HK-2 (cell line): ENCODE data around the gene SRGAP2C.
"Not testable (repeated sequence)": the region's sequence is repeated elsewhere in the genome, so short reads cannot be mapped to it uniquely, and the experiment has no call there.

Experiments
- DNase-seq: peaks from one replicate; pipeline ENCODE4 v3.0.0-alpha.2; 2018; ENCODE audit not compliant: unreplicated experiment

Gene SRGAP2C

GRCh38 chr1:121279548-121279898 is 94.7 kb downstream of the SRGAP2C start:
- not testable (repeated sequence) for DNase-seq

- DNase-seq, result not testable (repeated sequence)
Observed at GRCh38 chr1:121280699-121281317, 96.0 kb downstream of the SRGAP2C start.

DNA sequence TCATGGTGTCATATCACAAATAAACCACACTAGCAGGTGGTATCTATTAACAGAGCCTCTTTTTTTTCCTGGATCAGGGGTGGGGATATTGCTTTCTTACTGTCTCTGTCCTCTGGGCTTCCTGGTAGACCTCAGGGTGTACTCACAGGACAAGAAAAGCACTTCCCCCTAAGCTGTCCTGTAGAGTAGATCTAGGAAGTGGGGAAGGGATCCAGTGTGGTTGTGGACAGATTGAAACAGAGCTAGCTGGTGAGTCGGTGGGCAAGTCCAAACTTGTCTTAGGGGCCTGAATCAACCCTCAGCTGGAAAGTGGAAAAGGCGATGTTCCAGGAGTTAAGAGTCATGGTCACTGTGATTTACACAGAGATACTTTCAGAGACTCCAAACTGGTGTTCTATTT is 96.7 kb downstream of the SRGAP2C start:
- not testable (repeated sequence) for DNase-seq

DNA sequence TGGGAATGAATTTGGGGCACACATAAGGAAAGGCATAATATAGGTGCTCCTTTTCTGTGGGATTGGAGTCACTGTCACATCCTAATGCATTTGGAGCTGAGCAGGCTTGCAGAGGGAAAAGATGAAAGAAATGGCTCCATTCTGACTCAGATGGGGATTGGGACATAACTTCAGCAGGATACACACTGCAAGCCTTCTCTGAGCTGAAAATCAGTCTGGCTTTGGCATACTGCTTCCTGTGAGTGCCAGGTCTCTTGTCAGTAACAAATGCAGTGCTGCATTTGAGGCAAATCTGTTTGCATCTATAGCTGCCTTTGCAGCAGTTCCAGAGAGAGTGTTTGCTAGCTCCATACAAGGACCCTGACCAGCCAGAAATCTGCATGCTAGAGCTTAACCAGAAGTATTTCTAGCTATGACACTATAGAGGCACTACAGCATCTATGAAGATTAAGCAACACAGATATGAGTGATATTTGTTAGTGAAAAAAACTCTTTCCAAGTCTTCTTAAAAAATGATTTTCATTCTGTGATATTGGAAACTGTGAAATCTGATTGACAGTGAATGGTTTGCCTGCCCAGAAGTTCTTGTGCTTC is 98.9 kb downstream of the SRGAP2C start:
- DNase-seq, result not testable (repeated sequence)

GRCh38 chr1:121292590-121292989 is 107.8 kb downstream of the SRGAP2C start:
- not testable (repeated sequence) for DNase-seq

DNA sequence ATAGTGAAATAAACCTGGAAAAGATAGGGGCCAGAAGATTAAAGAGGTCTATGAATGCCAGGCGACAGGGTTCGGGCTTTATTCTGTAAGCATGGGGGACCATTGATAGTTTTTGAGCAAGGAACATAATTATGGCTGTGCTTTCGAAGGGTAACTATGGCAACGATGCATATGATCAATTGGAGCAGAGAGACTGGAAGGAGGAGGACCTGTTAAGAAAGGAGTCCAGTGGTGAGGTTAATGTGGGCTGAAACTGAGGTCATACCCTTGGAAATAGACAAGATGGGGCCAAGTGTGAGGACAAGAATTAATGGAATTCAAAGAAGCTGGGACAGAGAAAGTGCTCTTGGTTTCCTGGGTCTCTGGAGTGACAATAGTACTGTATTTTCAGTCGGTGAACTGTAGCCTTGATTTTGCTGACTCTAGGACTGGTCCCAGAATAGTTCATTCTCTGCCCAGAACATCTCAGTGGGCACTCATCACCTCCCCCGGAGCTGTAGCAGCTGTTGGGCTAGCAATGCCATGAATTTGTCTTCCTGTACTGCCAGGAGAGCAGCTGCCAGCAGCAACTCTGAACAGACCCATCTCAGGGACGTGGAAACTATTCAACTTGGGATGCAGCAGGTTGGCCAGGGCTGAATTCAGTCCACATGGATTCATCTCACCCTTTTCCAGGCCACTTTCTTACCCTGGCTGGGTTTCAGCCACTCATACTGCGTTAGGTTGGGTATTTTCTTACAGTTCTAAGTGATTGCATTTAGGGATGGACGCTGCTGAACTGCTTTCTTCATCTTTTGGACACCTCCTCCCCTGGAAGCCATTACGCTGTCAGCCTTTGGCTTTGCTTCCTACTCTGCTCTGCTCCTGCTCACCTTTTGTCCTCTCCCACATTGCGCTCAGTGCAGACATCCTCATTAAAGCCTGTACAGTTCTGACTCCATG is 108.8 kb downstream of the SRGAP2C start:
- not testable (repeated sequence) for DNase-seq

DNA sequence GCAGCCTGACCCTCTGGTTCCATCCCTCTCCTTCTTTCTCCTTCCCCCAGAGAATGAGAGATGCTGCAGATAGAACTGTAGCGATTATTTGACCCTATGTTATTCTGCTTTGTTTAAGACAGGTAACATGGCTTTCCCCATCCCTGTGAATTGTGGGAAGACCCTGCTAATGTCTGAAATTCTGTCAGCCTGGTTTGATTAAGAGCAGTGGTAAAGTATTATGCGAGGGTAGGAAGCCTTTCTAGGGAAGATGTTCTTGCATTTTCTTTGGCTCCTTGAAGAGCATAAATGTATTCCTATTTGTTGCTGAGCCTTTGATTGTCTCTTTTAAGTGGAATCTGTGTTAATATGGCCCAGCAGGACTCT is 109.4 kb downstream of the SRGAP2C start:
- not testable (repeated sequence) for DNase-seq

- not testable (repeated sequence) for DNase-seq
Observed at GRCh38 chr1:121296563-121296962, 111.8 kb downstream of the SRGAP2C start.

DNA sequence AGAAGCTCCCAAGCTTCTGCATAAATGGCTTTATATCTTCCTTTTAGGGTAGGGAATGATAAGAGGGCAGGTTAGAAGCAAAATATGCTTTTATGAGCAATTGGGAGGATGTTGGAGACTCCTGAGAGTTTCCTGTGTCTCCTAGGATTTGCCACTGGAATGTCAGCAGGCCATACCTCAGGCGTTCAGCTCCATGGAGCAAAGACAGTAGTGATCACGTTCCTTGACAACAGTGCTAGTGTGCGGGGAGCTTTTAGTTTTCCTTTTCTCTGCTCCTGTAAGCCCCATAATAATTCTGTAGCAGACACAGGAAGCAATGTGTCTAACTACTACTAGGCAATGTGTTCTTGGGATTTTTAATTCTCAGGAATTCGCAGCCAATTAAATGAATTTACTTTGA is 113.8 kb downstream of the SRGAP2C start:
- DNase-seq, result not testable (repeated sequence)

DNA sequence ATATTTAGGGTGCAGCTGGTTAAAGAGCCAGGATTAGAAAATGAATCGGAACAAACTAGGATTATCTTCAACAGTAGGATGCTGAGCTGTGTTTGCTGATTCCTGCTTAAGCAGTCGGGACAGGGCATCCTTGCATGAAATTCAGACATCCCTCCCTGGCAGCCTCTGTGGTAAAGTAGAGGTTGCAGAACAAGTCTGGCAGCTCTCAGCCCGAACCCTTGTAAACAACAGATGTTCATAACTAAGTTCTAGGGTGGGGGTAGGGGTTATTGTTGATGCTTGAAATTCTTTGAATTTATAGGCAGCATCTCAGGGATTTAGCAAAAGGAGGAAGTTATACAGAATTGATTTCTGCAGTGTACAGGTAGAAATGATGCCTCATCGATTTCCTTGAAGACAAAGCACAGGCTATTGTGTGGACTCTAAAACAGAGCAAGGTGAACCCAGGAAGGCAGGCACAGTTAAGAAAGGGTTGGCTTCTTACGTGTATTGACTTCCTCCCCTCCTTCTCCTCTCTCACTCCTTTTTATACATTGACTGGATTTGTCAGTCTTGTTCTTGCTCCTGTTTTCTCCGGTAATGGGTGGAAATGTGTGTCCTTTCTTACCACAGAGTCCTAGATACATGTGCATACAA is 114.9 kb downstream of the SRGAP2C start:
- not testable (repeated sequence) for DNase-seq

GRCh38 chr1:121301876-121302275 is 117.1 kb downstream of the SRGAP2C start:
- DNase-seq, result not testable (repeated sequence)

- DNase-seq, result not testable (repeated sequence)
Observed at GRCh38 chr1:121307759-121308158, 123.0 kb downstream of the SRGAP2C start.

- not testable (repeated sequence) for DNase-seq
Observed at GRCh38 chr1:121315509-121315908, 130.7 kb downstream of the SRGAP2C start.

DNA sequence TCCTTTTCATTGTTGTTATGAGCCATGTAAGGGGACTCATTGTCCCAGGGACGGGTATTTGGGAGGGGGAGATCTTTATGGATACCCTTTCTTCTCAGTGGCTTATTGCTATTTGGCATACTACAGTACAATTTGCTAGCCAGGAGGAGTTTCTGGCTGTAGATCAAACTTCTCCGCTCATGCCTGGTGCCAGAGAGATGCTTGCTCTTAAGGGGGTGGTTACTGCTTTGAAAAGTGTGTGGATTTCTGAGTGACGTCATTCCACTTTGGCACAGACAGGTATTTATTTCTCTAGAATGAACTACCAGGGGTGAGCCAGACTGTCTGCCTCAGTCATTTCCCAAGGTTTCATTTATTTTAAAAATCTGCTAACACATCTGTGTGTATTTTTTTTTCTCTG is 131.3 kb downstream of the SRGAP2C start:
- DNase-seq, result not testable (repeated sequence)

GRCh38 chr1:121317491-121318468 is 133.0 kb downstream of the SRGAP2C start:
- not testable (repeated sequence) for DNase-seq

GRCh38 chr1:121318687-121319086 is 133.9 kb downstream of the SRGAP2C start:
- DNase-seq, result not testable (repeated sequence)

DNA sequence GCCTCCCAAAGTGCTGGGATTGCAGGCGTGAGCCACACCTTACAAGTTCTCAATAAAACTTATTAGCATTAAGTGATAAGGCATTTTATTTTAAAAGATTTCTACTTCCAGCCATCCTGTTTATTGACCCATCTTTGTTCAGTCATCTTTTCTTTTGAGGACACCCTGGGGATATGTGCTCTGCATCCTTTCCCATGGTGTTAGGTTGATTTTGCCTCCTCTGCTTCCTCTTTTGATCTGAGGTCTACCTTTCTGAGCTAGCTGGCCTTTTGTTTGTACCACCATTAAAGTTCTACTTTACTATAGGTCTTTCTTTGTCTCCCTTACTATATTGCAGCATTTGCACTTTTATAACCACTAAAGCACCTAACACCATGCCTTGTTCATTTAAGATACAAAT is 136.9 kb downstream of the SRGAP2C start:
- not testable (repeated sequence) for DNase-seq

DNA sequence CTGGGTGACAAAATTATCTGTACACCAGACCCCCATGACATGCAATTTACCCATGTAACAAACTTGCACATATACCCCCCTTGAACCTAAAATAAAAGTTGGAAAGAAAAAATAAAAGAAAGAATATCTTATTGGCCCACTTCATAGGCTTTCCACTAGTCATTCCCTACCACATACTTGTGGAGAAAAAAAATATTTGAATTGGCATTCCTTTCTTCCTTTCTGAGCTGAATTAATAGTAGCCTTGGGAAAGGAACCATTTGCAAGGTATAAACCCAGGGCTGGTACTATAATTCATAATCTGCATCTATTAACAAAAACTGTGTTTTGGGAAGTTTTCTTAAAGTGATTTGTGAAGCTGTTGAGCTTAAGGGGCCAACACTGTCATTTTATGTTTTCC is 140.0 kb downstream of the SRGAP2C start:
- not testable (repeated sequence) for DNase-seq

GRCh38 chr1:121332141-121332540 is 147.4 kb downstream of the SRGAP2C start:
- not testable (repeated sequence) for DNase-seq

DNA sequence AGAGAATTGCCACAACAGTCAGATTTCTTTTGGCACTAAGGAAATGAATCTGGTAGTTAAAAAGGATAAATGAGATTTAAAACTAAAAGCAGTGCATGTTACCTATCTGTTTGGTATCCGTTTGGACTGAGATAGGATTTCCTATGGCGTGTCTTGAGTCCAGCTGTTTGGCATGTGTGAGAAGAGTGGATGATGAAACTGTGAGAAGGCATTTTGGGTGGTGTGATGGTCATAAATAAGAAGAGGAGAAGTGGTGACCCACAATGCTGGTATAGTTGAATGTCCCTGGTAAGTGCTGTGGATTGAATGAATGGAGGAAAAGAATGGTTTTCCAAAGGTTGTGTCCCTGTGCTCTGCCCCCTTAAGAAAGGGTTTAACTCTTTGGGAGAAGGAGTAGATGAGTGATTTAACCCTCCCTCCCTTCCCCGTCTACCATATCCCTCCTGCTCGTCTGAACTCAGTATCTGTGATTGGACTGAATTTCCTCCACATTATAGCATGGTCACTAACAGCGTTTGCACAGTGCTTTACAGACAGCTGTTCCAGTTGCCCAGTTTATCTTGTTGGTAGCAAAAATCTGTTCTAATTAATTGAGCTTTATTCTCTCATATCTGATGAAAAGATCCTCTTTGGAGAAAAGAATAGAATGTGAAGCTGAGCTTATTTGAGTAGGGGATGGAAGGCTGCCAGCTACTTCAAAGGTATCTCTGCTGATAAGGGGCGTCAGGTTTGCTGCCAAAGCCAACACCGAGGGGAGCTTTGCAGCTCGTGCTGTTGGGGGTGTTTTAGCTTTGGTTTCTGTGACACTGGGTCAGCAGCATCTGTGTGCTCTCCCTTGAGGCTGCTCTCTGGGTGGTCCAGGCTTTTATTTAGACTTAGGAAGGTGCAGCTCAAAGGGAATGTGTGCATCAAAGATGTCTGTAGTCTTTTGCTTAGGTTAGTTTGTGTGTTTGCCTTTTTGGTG is 148.1 kb downstream of the SRGAP2C start:
- not testable (repeated sequence) for DNase-seq
